GM12878 (cell line): Measurements from ENCODE around the gene PRPF6. TPM values are rescaled to one million over a fixed set of nuclear protein-coding genes. Genes with fewer than 3 reads are reported as not detected.

Experiments used
- ATAC-seq: fragments of 200-7000 bp; cut with Tn5 transposase; 3 replicates; pipeline ENCODE4 v1.9.1; 2020; ENCODE audit warnings: mild to moderate bottlenecking, moderate library complexity
- BruUV-seq: library from RNA; stranded (reverse); fragments of 400-500 nt; replicated peaks from 2 replicates; lab custom pipeline; 2021; lab: Mats Ljungman, UMichigan
- CTCF ChIA-PET: fragments of 300-600 bp; sonication (Branson Sonifier 250); formaldehyde crosslinking; extraction: SDS; loops from one replicate; lab custom pipeline; 2021; ENCODE audit warnings: inconsistent platforms; lab: Yijun Ruan, JAX
- POLR2A ChIA-PET: fragments of 350-600 bp; formaldehyde crosslinking; extraction: SDS; loops from one replicate; lab custom pipeline; 2021; ENCODE audit warnings: inconsistent platforms; lab: Charles Lee
- RAD21 ChIA-PET: fragments of 300-600 bp; sonication (Branson Sonifier 250); formaldehyde crosslinking; loops from one replicate; lab custom pipeline; 2023; ENCODE audit warnings: antibody characterized with exemption; ENCODE audit not compliant: unreplicated experiment; lab: Charles Lee
- SMC1A ChIA-PET: fragments of 300-600 bp; sonication (Branson Sonifier 250); formaldehyde crosslinking; loops from one replicate; lab custom pipeline; 2023; ENCODE audit not compliant: unreplicated experiment, uncharacterized antibody; lab: Charles Lee
- DNase-seq: peaks from one replicate; pipeline ENCODE4 v3.0.0-alpha.2; 2011; ENCODE audit warnings: low read depth, low spot score
- FAIRE-seq: peaks from 3 replicates; lab custom pipeline; 2011; peaks lifted over from hg19 to GRCh38; lab: Jason Lieb, UNC
- H2AFZ ChIP-seq: 2 replicates; pipeline ENCODE4 v1.6.0; 2011; ENCODE audit warnings: low read depth, low read length, control low read depth; ENCODE audit not compliant: control insufficient read depth
- H3K27ac ChIP-seq: 2 replicates; pipeline ENCODE4 v1.5.1; 2011; ENCODE audit warnings: control low read depth; ENCODE audit not compliant: control insufficient read depth, insufficient read depth
- H3K27me3 ChIP-seq, 2 experiments: replicated peaks in 1 of 2; 2 replicates each; pipeline versions ENCODE4 v1.6.0 to v1.6.1; 2011; ENCODE audit warnings: low read length in 1 of 2; ENCODE audit not compliant: control insufficient read depth in 2 of 2, insufficient read depth in 2 of 2
- H3K36me3 ChIP-seq, 2 experiments: 2 replicates each; pipeline ENCODE4 v1.5.1; 2011; ENCODE audit warnings: low read length in 1 of 2; ENCODE audit not compliant: control insufficient read depth in 2 of 2, insufficient read depth in 2 of 2
- H3K4me1 ChIP-seq: 2 replicates; pipeline ENCODE4 v1.6.1; 2011; ENCODE audit warnings: mild to moderate bottlenecking, low read length, moderate library complexity, mixed read lengths; ENCODE audit not compliant: control insufficient read depth, insufficient read depth
- H3K4me2 ChIP-seq: 2 replicates; pipeline ENCODE4 v1.6.0; 2011; ENCODE audit warnings: control low read depth; ENCODE audit not compliant: control insufficient read depth, insufficient read depth
- H3K4me3 ChIP-seq: fragments of 200-600 bp; sonication (generic); 2 replicates; pipeline ENCODE4 v1.5.1; 2016
- H3K79me2 ChIP-seq: 2 replicates; pipeline ENCODE4 v1.6.0; 2011; ENCODE audit warnings: low read length; ENCODE audit not compliant: control insufficient read depth, insufficient read depth
- H3K9ac ChIP-seq: 2 replicates; pipeline ENCODE4 v1.8.0; 2011; ENCODE audit warnings: low read length, control low read depth, mixed read lengths; ENCODE audit not compliant: control insufficient read depth, insufficient read depth
- H3K9me3 ChIP-seq: replicated peaks from 3 replicates; pipeline ENCODE4 v1.5.1; 2011; ENCODE audit warnings: mild to moderate bottlenecking, low read length; ENCODE audit not compliant: control insufficient read depth, insufficient read depth
- H4K20me1 ChIP-seq: 2 replicates; pipeline ENCODE4 v1.6.0; 2011; ENCODE audit not compliant: control insufficient read depth, insufficient read depth
- CBX3 ChIP-seq: fragments of 200-600 bp; sonication (generic); IDR thresholded peaks from 2 replicates; pipeline ENCODE4 v1.6.1; 2016; ENCODE audit warnings: low read depth, borderline replicate concordance
- CHD1 ChIP-seq: IDR thresholded peaks from 2 replicates; pipeline ENCODE4 v1.6.1; 2012; ENCODE audit warnings: low read depth, low read length, improper control_type of control experiment
- CHD4 ChIP-seq: fragments of 200-600 bp; sonication (generic); IDR thresholded peaks from 2 replicates; pipeline ENCODE4 v1.6.1; 2016; ENCODE audit warnings: mild to moderate bottlenecking
- ETV6 ChIP-seq, 2 experiments: fragments of 450-650 bp in 1 of 2; IDR thresholded peaks in 1 of 2; conservative IDR thresholded peaks in 1 of 2; 2 replicates each; pipeline ENCODE4 v1.6.1; 2014; ENCODE audit warnings: antibody characterized with exemption in 1 of 2, borderline replicate concordance in 1 of 2, low read depth in 1 of 2, mild to moderate bottlenecking in 1 of 2, moderate library complexity in 1 of 2
- FOXK2 ChIP-seq: fragments of 450-650 bp; IDR thresholded peaks from 2 replicates; pipeline ENCODE4 v1.6.1; 2017; ENCODE audit warnings: mild to moderate bottlenecking, moderate library complexity
- GATAD2B ChIP-seq: fragments of 450-650 bp; conservative IDR thresholded peaks from 2 replicates; pipeline ENCODE4 v1.6.1; 2017; ENCODE audit warnings: low read depth, mild to moderate bottlenecking, moderate library complexity
- IKZF2 ChIP-seq, 2 experiments: fragments of 450-650 bp; IDR thresholded peaks; 2 replicates each; pipeline ENCODE4 v1.6.1; 2017; ENCODE audit warnings: mild to moderate bottlenecking in 2 of 2, moderate library complexity in 2 of 2
- LARP7 ChIP-seq: fragments of 450-650 bp; IDR thresholded peaks from 2 replicates; pipeline ENCODE4 v1.6.1; 2017; ENCODE audit warnings: mild to moderate bottlenecking
- NR2F1 ChIP-seq: fragments of 450-650 bp; conservative IDR thresholded peaks from 2 replicates; pipeline ENCODE4 v1.6.1; 2017; ENCODE audit warnings: mild to moderate bottlenecking
- POU2F2 ChIP-seq: IDR thresholded peaks from 3 replicates; pipeline ENCODE4 v1.6.1; 2011; ENCODE audit warnings: low read depth, mild to moderate bottlenecking, low read length, borderline replicate concordance
- RAD21 ChIP-seq: IDR thresholded peaks from 2 replicates; pipeline ENCODE4 v1.6.1; 2011; ENCODE audit warnings: mild to moderate bottlenecking, low read depth, low read length, moderate library complexity; ENCODE audit not compliant: insufficient read depth
- WRNIP1 ChIP-seq: IDR thresholded peaks from 2 replicates; pipeline ENCODE4 v1.6.1; 2011; ENCODE audit warnings: low read depth, low read length, improper control_type of control experiment, borderline replicate concordance
- ZBED1 ChIP-seq: IDR thresholded peaks from 2 replicates; pipeline ENCODE4 v1.6.1; 2016; ENCODE audit warnings: borderline replicate concordance
- ZSCAN29 ChIP-seq: fragments of 450-650 bp; IDR thresholded peaks from 2 replicates; pipeline ENCODE4 v1.6.1; 2017; ENCODE audit warnings: mild to moderate bottlenecking, moderate library complexity
- WGBS: methylation state at CpG from one replicate; pipeline ENCODE4 v1.1.6; 2016; ENCODE audit warnings: low lambda C conversion rate; ENCODE audit not compliant: insufficient replicate concordance, insufficient coverage; ENCODE audit errors: missing lambda C conversion rate; 5-methylcytosine and 5-hydroxymethylcytosine counted together
- in situ Hi-C: fragments of 300-500 bp; cut with MboI; formaldehyde crosslinking; loops from 9 replicates; pipeline ENCODE4 v1.14.3; 2018; ENCODE audit warnings: mixed read lengths
- intact Hi-C: fragments of 100-400 bp; cut with micrococcal nuclease; formaldehyde crosslinking; loops from one replicate; pipeline ENCODE4 v1.14.2; 2022; ENCODE audit not compliant: unreplicated experiment
- polyA plus RNA-seq, 11 experiments: library from polyadenylated mRNA; depleted of rRNA in 4 of 11; unstranded in 6 of 11; stranded (reverse) in 5 of 11; fragments of >200 nt; fragmentation: Nextera tagmentation in 4 of 11; fragmentation: Illumina TruSeq in 1 of 11; extraction: Ambion mirVana in 4 of 11; extraction: Trizol in 1 of 11; gene quantifications; 1 replicate in 1 of 11; 2 replicates in 10 of 11; pipeline versions ENCODE4 v1.2.1 to v1.2.3, GENCODE V29; 2011 to 2016; ENCODE audit warnings: inconsistent platforms in 2 of 11, missing spikeins in 2 of 11, low read depth in 1 of 11
- total RNA-seq, 4 experiments: library from RNA; depleted of rRNA in 3 of 4; stranded (reverse); fragments of >200 nt in 3 of 4; fragmentation: Illumina TruSeq in 1 of 4; extraction: Trizol in 1 of 4; gene quantifications; 2 replicates each; pipeline versions ENCODE4 v1.2.1 to v1.2.3, GENCODE V29; 2013 to 2021
- TF ChIP-seq, protein P1 (sequence below): IDR thresholded peaks from 2 replicates; pipeline ENCODE4 v1.6.1; 2012; ENCODE audit warnings: low read depth, low read length, improper control_type of control experiment
- TF ChIP-seq, protein P2 (sequence below): IDR thresholded peaks from 2 replicates; pipeline ENCODE4 v1.6.1; 2012; ENCODE audit warnings: low read depth, low read length, improper control_type of control experiment
- TF ChIP-seq, protein P3 (sequence below): fragments of 150-350 bp; IDR thresholded peaks from 2 replicates; pipeline ENCODE4 v1.6.1; 2014; ENCODE audit warnings: mild to moderate bottlenecking, low read depth, low read length
- TF ChIP-seq, protein P4 (sequence below): IDR thresholded peaks from 2 replicates; pipeline ENCODE4 v1.6.1; 2011; ENCODE audit warnings: low read depth, low read length, improper control_type of control experiment, borderline replicate concordance

Gene PRPF6
- total and polyA plus RNA-seq, 10 of the 15 experiments (the other 5 are each of a cell fraction or from before 2014, with no cell fraction given): 5.0 to 102 (median 71.3) TPM

DNA sequence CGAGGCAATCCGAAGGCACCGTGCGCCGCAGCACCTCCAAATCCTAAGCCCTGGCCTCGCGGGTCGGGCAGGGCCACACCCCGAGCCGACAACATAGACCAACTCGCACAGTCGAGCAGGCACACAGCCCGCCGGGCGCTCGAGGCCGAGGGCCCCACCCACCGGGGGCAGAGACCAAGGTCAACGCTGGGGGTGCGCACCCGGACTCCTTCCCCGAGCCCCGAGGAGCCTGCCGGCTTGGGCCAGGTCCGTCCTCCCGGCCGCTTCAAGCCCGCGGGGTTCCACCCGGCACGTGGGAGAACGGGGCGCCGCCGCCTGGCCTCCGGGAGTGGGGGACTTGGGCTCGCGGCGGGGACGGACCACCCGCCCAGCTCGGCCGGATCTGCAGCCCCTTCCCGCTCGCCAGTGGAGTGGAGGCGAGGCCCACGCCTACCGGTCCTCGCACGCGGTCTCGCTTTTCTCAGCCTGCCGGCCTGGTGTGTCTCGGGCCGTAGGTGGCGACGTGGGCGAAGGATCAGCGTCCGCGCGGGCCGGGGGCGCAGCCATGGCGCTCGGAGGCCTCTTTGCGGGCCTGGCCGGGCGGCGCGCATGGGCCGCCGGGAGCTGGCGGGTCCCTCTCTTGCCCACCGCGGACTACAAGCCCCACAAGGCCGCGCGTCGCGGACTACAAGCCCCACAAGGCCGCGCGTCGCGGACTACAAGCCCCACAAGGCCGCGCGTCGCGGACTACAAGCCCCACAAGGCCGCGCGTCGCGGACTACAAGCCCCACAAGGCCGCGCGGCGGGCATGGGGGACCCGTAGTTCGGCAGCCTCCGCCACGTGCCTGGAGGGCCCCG lies 24.9 kb upstream of the PRPF6 start, which contains the start of gene UCKL1:
Gene UCKL1, minus strand, starts transcription at position 590 of the 837 bp plus-strand sequence. Its CDS starts 44 bp downstream, at position 546.
- in situ Hi-C loops: no loop called here
- H3K27me3 ChIP-seq: no peaks in the 10 kb centered on the region
- no peaks in the 10 kb centered on the region for H3K9me3 ChIP-seq
- WGBS: under 1% methylated on average over 96 of the region's 105 CpGs
- peak; percentile 87 for ATAC-seq
- SMC1A ChIA-PET: interaction anchor here (0.9 to 2.7 kb wide), 2 partner anchors 17 to 24 kb away, joined by 4 to 7 read pairs; partner anchors contain the start of gene PRPF6
- peaks cover 35% of the 10 kb centered on the region for H3K79me2 ChIP-seq
- POLR2A ChIA-PET: interaction anchor here (1.0 to 2.4 kb wide), 8 partner anchors 12 to 315 kb away, joined by 3 to 11 read pairs (median 3); partner anchors contain the start of genes PRPF6 and RTEL1
- no TSS peak for BruUV-seq
- no peak for DNase-seq
- H3K27ac ChIP-seq: peak within 1 kb of the TSS; percentile 83
- H3K36me3 ChIP-seq: no peaks in the 10 kb centered on the region; a peak in 1 of 4 replicates
- peak within 1 kb of the TSS; percentile 81 for H2AFZ ChIP-seq
- peak within 1 kb of the TSS; percentile 90 for H3K9ac ChIP-seq
- H3K4me3 ChIP-seq: peak within 1 kb of the TSS; percentile 81
- H4K20me1 ChIP-seq: peaks cover 3% of the 10 kb centered on the region; the same call in 1 of the 2 replicates
- no peak for FAIRE-seq
- RAD21 ChIA-PET: interaction anchor here (0.6 to 2.2 kb wide), 7 partner anchors 19 to 418 kb away, joined by 3 to 10 read pairs (median 4); partner anchors contain the start of genes PRPF6, TCEA2 and TPD52L2
- intact Hi-C loops: loop anchor here (1.0 to 5.0 kb wide), 4 partner anchors 17 to 249 kb away; partner anchors contain the start of gene ARFRP1
- H3K4me2 ChIP-seq: peak within 1 kb of the TSS; percentile 86
- CTCF ChIA-PET: interaction anchor here (0.7 to 1.9 kb wide), 6 partner anchors 17 to 248 kb away, joined by 3 to 12 read pairs (median 4); partner anchors contain the start of genes ARFRP1 and ZGPAT
- peaks cover 10% of the 10 kb centered on the region for H3K4me1 ChIP-seq
- TF ChIP-seq GATAD2B (peak; percentile 90), IKZF2 (IDR thresholded peaks at IDR 0.05) (no peak), NR2F1 (peak; percentile 89), CBX3 (no peak), ETV6 (conservative IDR thresholded peaks at IDR 0.05 in 1 of 2, IDR thresholded peaks at IDR 0.05 in 1 of 2; ENCODE audit: borderline replicate concordance in 1 of 2, low read depth in 1 of 2) (no peak), WRNIP1 (no peak), FOXK2 (no peak), CHD4 (no peak), RAD21 (no peak), ZSCAN29 (no peak), CHD1 (no peak), ZBED1 (no peak), LARP7 (peak; percentile 76), POU2F2 (peak; percentile 46; the same call in 2 of the 3 replicates)
- TF ChIP-seq, protein P1, sequence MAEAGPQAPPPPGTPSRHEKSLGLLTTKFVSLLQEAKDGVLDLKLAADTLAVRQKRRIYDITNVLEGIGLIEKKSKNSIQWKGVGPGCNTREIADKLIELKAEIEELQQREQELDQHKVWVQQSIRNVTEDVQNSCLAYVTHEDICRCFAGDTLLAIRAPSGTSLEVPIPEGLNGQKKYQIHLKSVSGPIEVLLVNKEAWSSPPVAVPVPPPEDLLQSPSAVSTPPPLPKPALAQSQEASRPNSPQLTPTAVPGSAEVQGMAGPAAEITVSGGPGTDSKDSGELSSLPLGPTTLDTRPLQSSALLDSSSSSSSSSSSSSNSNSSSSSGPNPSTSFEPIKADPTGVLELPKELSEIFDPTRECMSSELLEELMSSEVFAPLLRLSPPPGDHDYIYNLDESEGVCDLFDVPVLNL: no peak
- TF ChIP-seq, protein P2, sequence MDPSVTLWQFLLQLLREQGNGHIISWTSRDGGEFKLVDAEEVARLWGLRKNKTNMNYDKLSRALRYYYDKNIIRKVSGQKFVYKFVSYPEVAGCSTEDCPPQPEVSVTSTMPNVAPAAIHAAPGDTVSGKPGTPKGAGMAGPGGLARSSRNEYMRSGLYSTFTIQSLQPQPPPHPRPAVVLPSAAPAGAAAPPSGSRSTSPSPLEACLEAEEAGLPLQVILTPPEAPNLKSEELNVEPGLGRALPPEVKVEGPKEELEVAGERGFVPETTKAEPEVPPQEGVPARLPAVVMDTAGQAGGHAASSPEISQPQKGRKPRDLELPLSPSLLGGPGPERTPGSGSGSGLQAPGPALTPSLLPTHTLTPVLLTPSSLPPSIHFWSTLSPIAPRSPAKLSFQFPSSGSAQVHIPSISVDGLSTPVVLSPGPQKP: 0 out of 2 replicates have a peak, but pooled peaks have one; percentile 20
- TF ChIP-seq, protein P3, sequence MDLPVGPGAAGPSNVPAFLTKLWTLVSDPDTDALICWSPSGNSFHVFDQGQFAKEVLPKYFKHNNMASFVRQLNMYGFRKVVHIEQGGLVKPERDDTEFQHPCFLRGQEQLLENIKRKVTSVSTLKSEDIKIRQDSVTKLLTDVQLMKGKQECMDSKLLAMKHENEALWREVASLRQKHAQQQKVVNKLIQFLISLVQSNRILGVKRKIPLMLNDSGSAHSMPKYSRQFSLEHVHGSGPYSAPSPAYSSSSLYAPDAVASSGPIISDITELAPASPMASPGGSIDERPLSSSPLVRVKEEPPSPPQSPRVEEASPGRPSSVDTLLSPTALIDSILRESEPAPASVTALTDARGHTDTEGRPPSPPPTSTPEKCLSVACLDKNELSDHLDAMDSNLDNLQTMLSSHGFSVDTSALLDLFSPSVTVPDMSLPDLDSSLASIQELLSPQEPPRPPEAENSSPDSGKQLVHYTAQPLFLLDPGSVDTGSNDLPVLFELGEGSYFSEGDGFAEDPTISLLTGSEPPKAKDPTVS: peak; percentile 53; the same call in 1 of the 2 replicates
- TF ChIP-seq, protein P4, sequence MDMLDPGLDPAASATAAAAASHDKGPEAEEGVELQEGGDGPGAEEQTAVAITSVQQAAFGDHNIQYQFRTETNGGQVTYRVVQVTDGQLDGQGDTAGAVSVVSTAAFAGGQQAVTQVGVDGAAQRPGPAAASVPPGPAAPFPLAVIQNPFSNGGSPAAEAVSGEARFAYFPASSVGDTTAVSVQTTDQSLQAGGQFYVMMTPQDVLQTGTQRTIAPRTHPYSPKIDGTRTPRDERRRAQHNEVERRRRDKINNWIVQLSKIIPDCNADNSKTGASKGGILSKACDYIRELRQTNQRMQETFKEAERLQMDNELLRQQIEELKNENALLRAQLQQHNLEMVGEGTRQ: peak; percentile 61
